NCI-H1048 (cell line): Measurements from ENCODE around the gene GRM8.

Experiments
- DNase-seq: peaks from one replicate; lab custom pipeline; 2025; lab: John Stamatoyannopoulos, UW

GRM8 gene

DNA sequence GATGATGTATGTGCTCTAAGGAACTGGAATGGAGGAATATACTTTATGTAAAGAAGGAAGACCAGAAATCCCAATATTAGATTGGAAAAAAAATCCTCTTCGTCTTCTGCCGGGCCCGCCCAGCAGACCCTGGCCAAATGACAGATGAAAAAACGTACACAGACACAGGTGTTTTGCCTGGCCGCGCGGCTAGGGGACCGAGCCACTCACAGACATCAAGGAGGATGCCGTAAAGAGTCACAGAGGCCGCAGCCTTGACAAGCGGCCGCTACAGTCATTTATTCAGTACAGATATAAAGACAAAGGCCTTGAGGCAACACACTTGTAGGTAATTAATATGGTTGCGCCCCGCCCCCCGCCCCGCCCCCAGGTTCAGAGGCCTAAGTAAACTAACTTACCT lies 594.1 kb downstream of the GRM8 start:
- DNase-seq = no peak

DNA sequence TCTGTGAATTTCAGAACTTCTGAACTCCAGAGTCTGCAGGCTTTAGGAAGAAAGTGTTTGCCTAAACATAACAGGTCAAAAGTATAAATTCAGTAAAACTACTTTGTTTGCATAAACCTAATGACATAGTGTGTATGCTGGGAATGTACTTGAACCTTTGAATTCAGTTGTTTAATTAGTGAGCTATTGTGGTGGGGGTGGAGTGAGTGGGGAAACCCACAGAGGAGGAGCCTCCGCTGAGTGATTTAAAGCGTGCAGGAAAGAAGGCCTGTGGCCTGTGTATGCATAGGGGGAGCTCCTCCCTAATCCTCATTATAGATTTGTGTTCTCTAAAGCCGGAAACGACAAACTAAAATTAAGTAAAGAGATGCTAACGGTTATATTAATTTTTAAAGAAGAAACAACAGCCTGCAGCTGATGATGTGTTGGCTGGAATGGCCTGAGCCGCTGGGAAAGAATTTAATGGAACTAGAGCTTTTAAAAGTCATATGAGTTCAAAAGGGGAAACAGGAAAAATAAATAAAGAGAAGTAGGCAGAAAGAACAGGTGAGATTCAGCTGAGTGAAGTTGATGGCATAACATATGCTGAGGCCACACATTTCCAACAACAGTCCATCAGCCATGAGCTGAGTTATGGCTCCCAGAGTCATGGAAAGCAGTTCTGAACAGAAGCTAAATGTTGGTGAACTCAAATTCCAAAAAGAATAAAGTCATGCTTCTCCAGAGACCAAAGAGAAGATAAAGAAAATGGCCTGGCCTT lies 595.0 kb downstream of the GRM8 start:
- DNase-seq = no peak

DNA sequence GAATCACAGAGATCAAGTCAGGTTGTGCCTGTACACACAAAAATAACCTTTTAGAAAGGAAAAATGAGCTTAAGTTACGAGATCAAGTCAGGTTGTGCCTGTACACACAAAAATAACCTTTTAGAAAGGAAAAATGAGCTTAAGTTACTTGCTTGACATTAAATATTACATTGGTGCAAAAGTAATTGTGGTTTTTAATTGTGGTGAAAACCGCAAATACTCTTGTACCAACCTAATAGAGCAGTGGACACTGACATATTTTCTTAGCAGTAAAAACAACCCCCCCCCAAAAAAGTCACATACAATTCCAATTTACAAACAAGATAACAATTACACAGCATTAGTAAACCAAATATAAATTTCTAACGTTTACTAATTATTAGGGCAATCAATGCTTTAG lies 595.6 kb downstream of the GRM8 start:
- no peak for DNase-seq

DNA sequence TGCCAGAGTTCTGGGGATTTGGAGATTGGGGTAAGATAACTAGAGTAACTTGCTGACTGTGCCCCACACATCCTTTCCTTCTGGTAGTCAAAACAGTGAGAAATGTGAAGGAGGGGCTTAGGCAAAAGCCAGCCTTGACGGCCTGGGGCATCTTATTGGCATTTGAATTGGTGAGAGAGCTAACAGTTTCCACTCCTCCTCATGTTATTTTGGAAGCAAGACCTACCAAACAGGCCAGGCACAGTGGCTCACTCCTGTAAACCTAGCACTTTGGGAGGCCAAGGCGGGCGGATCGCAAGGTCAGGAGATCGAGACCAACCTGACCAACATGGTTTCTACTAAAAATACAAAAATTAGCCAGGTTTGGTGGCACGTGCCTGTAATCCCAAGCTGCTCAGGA lies 596.6 kb downstream of the GRM8 start:
- DNase-seq = no peak

DNA sequence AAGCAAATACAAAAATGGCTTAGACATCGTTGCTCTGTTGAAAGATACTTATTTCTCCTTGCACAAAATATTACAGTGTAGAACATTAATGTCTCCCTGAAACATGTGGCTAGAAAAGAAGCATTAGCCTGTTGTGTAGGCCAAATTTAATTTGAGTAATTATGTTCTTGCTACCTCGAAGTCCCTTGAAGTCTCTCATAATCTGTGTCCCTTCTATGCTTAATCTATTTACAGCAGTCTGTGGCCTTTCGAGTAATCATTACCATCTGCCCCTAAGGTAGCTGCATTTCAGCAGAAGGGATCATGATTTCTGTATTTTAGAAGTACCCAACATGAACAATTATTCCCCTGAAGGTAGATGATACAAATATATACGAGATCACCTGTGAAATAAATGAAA lies 615.2 kb downstream of the GRM8 start:
- no peak for DNase-seq

DNA sequence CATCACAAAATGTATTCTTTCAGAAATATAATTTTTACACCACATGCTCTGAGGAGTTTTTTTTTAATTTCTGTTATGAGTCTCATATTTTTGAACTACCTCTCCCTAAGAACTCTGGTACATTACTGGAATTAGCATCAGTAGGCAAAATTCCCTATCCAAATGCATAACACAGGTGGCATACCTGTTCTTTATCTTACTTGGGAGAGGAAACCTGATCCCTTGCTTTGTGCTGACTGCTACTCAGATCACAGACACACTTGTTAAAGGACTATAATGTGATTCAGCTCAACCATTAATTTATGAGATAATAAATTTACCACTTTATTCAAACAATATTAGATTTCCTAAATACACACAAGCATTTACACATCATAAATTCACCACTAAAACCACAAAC lies 617.2 kb downstream of the GRM8 start:
- DNase-seq = no peak

DNA sequence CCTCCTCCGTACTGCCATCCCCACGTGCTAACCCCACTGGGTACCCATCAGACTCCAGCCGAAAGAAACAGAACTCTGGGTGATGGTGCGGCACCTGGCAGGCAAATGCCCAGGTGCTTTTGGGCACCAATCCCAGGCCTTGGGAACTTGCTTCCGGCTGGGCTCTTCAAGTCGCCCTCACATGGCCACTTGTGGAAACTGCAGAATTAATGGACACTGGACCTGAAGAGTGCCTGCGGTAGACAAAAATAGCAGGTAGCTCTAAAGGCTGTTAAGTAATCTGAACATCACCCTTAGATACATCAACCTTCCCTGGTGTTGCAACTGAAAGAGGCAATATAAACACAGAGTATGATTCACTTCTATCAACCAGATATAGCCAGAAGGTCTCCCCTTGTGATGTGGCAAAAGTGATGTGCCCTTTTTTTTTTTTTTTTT lies 644.4 kb downstream of the GRM8 start:
- no peak for DNase-seq

DNA sequence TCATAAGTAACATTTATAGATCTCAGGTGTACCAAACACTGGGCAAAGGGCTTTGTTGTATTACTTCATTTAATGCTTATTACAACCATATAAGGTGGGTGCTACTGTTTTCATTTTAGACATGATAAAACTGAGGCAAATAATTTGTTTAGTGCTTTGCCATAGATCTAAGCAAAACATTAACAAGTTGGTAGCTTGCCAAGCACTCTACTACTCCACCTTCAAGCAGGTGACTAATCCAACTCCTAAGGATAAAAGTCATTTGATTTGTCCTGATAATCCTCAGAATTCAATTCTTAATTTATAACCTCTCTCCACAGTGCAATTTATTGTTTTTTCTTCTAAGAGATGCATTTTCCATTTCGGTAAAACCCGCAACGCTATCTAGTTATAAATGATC lies 646.4 kb downstream of the GRM8 start:
- DNase-seq = no peak

DNA sequence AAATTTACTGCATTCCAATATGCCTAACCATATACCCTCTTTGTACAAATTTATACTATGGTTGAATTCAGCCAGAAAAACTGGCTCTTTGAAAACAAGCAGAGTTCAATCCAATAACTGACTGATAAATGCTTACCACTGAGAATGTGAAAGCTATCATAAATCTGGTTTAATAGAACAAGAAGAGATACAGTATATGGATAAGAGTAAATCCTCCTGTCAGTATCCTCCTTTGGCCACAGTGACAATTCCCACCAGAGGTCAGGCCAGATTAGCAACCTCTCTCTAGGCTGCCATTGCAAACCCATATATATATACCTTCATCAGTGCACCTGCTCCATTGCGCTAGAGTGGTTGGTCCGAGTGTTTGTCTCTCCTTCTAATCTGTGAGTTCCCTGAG lies 647.2 kb downstream of the GRM8 start:
- DNase-seq = no peak

DNA sequence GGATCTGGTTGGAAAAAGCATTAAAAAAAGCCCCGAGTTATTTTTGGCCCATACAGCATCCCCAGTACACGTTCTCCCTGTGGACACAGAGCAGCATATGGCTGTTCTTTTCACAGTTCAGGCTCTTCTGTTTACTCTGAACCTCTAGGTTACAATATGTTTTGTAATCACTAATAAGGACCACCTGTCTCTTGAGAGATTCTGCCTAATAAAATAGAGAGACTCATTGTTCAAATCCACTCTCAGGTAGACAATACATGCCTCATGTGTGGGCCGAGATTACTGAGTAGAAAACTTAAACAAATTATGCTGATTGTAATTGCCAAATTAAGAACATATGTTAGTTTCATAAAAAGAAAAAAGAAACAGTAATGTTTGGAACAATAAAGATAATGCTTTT lies 647.7 kb downstream of the GRM8 start:
- DNase-seq = no peak

DNA sequence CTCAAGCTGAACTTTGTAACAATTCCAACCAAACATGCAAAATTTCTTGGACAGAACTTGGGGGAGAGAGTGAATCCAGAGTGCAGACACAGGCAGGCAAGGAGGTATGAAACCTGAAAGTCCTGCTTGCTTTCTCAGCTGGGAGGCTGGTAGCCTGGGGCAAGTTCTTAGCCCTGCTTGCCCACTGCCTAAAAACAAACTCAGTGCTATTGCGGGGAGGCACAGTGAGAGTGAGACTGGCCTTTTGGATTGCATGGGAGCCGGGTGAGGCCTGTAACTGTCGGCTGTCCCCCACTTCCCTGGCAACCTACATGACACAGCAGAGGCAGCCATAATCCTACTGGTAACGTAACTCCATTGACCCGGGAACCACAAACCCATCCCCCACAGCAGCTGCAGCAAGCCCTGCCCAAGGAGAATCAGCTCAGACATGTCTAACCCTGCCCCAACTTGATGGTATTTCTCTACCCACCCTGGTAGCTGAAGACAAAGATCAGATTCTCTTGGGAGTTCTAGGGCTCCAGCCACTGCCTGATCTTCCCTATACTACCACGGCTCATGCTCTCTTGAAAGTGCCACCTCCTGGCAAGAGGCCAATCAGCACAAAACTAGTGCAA lies 663.6 kb downstream of the GRM8 start:
- no peak for DNase-seq

DNA sequence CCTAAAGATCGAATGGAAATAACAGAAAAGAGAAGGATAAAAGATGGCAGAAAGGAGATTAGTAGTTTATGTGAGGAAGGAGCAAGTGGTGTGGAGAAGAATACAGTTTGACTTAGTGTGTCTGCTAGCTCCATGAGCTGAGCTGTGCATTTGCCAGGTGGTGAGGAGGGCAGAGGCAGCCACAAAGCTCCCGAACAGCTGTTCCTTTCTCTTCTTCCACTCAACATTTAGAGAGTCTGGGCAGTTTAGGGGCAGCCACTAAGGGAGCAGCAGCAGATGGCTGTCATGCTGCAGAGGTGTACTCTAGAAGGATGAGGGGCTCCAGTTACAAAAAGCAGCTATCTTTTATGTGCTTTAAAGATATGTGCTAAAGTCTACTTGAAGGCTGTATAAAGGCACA lies 674.4 kb downstream of the GRM8 start:
- DNase-seq = no peak

DNA sequence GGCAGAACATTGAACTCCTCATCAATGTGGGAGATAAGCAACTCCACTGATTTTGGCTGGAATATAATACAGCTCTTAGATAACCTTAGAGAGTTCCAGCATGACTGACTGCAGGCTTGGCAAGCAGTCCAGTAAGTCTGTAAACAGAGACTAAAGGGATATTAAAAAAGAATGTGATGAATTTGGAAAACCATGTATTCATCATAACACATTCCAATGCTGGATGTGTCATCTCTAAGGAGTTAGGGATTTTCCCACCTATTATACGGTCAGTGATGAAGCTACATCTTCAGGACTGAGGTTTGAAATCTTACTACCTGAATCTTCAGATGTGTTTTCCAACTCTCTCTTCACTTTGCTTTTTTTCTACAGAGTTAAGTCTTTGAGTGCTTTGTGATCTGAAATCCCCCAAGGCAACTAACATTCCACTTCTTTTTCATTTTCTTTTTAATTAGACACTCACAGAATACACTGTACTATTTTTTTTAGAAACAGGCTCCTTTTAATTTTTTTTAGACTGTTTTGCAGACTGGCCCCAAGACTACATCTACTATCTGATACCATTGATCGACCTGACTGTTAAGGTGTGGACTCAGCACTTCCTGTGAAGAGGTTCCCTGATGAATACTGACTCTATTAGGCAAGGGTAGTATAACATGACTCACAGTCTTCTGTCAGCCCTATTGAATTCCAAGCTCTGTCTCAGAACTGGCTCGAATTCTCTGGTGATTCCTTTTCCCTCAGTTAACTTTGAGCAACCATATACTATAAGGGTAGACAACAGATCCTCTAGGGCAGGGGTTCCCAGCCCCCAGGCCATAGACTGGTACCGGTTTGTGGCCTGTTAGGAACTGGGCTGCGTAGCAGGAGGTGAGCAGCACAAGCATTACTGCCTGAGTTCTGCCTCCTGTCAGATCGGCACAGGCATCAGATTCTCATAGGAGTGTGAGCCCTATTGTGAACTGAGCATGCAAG lies 678.2 kb downstream of the GRM8 start:
- no peak for DNase-seq

DNA sequence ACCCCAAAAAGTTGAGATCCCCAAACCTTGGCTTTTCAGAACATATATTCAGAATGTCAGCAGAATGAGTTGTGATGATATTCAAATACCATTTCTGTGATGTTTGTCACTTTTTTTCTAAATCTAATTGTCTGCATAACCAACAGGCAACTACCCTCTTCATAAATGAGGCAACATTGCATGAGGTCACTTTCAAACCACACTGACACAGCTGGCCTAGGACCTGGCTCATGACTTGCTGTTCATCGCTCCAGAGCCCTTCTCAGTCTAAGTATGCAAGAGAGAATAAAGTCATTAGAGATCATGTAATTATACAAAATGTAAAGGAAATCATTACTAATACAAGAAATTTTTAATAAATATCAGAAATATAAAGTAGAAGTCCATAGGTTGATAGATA lies 681.9 kb downstream of the GRM8 start:
- no peak for DNase-seq

DNA sequence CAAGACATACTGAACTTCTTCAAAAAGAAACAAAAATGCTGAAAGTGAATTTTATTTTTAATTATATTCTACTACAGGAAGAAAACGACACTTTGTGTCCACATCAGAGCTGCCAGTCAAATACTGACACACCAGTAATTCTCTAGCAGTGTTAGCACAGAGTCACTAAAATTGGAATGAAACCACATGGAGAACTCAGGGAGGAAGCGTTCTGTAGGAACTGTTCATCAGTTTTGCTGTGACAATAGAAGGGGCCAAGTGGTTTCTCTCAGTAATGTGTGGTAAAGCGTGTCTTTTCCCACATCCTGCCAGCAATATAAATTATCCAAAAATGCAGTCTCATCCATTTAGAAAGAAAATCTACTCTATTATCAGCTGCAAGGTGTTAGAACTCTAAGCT lies 683.3 kb downstream of the GRM8 start:
- no peak for DNase-seq

DNA sequence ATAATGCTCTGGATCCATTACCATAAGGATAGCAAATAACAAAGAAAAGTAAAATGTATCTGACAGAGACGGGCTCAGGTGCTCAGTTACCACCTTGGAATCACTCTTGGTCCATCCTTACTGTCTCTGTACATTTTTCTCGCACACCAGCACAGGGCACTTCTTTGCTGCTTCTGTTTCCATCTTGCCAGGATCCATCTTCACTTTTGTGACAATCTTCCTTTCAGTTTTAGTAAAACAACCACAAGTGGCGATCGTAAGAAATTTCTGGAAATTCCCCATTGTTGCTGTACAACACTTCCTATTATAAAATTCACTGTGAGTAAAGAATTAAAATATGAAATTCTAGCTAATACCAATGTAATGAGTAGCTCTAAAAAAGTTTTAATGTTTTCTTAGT lies 695.5 kb downstream of the GRM8 start:
- no peak for DNase-seq

DNA sequence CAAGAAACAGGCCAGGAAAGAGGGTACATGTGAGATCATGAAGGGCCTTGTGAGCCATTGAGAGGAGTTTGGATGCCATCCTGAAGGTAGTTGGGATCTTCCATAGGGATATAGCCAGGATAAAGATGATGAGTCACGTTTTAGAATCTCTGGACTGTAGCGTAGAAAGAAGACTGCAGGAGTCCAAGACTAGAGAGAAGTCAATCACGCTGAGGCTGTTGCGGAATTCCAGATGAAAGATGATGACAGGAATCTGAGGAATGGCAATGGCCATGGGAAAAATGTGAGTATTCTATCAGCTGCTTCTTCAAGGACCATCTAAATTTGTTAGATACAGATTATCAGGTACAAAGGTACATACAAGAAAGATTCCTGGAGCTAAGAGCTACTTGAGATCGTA lies 711.3 kb downstream of the GRM8 start:
- no peak for DNase-seq

DNA sequence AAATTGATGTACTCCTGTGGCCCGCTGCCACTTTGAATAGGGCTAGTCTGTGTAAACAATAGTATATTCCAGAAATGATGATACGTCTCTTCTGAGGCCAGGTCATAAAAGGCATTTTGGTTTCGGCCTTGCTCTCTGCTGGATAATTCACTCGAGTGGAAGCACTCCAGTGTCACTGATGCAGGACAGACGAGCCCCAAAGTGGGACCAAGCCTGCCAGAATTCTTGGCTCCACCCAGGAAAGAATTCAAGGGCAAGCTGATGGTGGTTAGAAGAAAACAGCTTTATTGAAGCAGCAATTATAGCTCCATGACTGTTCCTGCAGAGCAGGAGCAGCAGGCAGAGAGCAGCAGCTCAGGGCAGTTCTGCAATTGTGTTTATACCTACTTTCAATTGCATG lies 717.6 kb downstream of the GRM8 start:
- no peak for DNase-seq

DNA sequence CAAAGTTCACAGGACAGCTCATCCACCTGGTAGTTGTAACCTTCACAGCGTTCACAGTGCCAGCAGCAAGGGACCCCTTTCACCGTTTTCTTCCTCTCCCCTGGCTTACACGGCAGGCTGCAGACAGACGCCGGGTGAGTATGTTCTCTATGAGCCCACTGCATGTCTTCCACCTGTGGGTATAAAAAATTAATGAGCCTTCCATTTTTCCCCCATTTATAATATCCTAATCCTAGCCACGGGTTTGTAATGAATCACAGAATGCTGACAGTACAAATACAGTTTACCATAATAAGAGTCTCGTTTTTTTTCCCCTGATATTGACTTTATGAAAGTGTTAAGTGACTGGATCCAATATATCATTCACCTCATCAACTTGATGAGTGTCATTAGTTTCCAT lies 719.0 kb downstream of the GRM8 start:
- DNase-seq = no peak

DNA sequence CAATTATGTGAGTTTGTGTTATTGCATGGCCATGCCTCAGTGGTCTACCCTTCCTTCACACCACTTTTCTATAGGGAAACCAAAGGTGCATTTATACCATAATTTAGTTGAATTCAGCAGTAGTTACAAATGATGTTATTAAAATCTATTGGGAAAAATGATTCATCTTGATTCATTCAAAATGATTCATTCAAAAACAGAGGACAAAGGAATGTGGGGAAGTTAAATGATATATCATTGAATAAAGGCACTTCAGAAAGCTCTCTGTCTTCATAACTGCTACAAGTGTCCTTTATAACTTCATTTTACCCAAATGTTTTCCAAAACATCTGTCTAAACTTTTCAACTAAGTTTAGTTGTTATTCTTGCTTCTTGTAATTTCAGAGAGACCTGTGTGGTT lies 722.9 kb downstream of the GRM8 start:
- no peak for DNase-seq

DNA sequence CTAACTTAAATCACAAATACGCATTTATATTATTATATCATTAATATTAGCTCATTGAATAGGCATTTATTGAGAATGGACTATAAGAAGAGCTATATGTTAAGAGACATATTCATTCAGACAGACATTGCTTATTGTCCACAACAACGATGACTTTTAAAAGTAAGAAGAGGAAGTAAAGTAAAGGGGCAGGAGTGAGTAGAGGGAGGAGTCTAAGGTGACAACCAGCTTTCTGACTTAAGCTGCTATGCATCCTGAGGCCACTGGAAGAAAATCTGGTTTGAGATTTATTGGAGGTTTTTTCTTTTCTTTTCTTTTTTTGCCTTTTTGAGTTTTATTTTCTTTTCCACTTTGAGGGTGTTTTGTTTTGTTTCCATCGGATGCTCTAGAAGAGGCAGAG lies 723.5 kb downstream of the GRM8 start:
- DNase-seq = no peak

DNA sequence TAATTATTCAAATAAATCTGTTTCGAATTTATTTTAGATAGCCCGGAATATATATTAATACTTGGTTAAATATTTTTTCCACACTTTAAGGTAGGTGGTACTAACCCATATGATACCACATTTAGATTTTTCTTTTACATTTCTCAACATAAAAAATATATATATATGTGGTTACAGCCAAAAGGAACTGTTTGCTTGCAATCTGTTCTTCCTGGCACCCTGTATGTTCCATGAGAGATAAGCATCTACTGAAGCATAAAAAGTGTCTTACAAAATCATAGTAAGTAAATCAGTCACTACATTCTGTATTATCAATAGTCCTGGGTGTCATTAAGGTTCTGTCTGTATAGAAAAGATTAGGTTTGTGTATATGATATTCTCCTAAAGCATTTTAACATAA lies 726.8 kb downstream of the GRM8 start:
- DNase-seq = no peak

DNA sequence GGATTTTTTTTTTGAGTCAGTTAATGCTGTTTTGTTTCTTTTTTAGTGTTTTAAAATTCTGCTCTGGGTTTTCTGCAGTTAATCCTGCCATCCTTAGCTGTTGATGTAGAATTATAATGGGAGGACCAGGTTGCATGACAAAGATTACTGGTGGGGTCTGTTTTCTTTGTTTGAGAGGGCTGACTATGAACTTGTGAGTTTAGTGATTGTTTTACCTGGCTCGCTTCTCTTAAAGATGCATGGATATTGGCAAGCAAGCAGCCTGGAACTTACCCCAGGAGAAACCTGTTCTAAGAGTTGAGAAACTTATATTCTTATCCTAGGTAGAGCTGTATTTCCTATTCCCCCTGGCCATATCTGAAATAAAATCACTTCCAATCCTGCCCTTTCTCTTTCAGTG lies 727.8 kb downstream of the GRM8 start:
- no peak for DNase-seq
